HUES6 (cell line): Measurements from ENCODE around the gene XKR8.

Experiments used
- H3K27ac ChIP-seq: 2 replicates; pipeline ENCODE4 v1.7.0; 2013; ENCODE audit warnings: low read depth, mild to moderate bottlenecking, low read length, inconsistent platforms
- H3K27me3 ChIP-seq: 2 replicates; pipeline ENCODE4 v1.6.1; 2013; ENCODE audit warnings: low read length; ENCODE audit not compliant: control insufficient read depth, insufficient read depth
- H3K36me3 ChIP-seq: 2 replicates; pipeline ENCODE4 v1.6.1; 2013; ENCODE audit warnings: low read length; ENCODE audit not compliant: control insufficient read depth, insufficient read depth
- H3K4me1 ChIP-seq: 2 replicates; pipeline ENCODE4 v1.6.1; 2013; ENCODE audit warnings: low read length; ENCODE audit not compliant: control insufficient read depth, insufficient read depth
- H3K4me3 ChIP-seq: 2 replicates; pipeline ENCODE4 v1.5.1; 2013; ENCODE audit warnings: low read depth, low read length
- H3K9ac ChIP-seq: one replicate; pipeline ENCODE4 v1.6.1; 2013; ENCODE audit warnings: mild to moderate bottlenecking, low read length
- H3K9me3 ChIP-seq: 2 replicates; pipeline ENCODE4 v1.6.1; 2013; ENCODE audit warnings: low read depth, low read length; ENCODE audit not compliant: control insufficient read depth, insufficient read depth

XKR8 gene

DNA sequence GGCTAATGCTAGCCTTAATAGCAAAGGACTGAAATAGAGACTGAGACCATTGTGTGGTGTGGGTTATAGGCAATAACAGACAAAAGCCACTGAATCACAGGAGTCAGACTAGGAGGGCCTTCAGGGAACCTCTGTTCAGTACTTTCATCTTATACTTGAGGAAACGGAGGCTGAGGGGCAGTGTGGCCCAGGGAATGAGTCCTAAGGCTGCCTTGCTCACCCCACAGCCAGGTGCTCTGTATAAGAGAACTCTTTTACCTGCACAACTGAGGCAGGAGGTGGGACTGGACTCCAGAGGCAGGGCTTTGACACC is 22.3 kb upstream of the XKR8 start:
- H3K9me3 ChIP-seq = no peaks in the 10 kb centered on the region
- peak overlapping the region; percentile 38 for H3K4me3 ChIP-seq

GRCh38 chr1:27938488-27938887 is 21.3 kb upstream of the XKR8 start:
- no peak overlapping the region for H3K4me3 ChIP-seq
- H3K4me1 ChIP-seq = peaks cover 29% of the 10 kb centered on the region
- H3K36me3 ChIP-seq = peaks cover 7% of the 10 kb centered on the region; the same call in 1 of the 2 replicates
- peaks cover 10% of the 10 kb centered on the region; the same call in 1 of the 2 replicates for H3K27me3 ChIP-seq
- H3K9ac ChIP-seq = peak overlapping the region; percentile 6
- H3K9me3 ChIP-seq = no peaks in the 10 kb centered on the region
- no peak overlapping the region for H3K27ac ChIP-seq

More for the DNA sequence above, 22.3 kb upstream of the XKR8 start:
- Histone ChIP-seq H3K27me3 (peaks cover 10% of the 10 kb centered on the region; the same call in 1 of the 2 replicates), H3K27ac (peak overlapping the region; percentile 57; the same call in 1 of the 2 replicates), H3K9ac (peak overlapping the region; percentile 13), H3K4me1 (peaks cover 32% of the 10 kb centered on the region), H3K36me3 (peaks cover 7% of the 10 kb centered on the region; the same call in 1 of the 2 replicates)

DNA sequence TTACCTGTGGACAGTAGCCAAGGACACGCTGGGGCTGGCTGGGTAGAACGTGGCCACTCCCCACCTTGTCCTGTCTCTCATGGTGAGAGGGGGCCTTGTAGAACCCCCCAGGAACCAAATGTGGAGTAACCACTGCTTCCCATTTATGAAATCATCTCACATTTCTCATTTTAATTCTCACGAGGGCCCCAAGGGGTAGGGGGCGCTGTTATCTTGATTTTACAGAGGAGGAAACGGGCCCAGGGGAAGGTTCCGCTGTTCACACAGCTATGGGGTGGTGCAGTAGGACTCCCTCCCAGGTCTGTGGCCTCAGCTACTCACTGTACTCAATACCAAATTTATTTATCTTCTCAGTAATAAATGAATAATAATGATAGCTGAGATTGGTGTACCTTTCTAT is 19.5 kb upstream of the XKR8 start:
- no peak overlapping the region for H3K27ac ChIP-seq

GRCh38 chr1:27940870-27941560 is 18.8 kb upstream of the XKR8 start:
- Histone ChIP-seq H3K9ac (no peak overlapping the region), H3K36me3 (peaks cover 19% of the 10 kb centered on the region; the same call in 1 of the 2 replicates), H3K27ac (no peak overlapping the region), H3K9me3 (no peaks in the 10 kb centered on the region), H3K27me3 (no peaks in the 10 kb centered on the region), H3K4me1 (peaks cover 18% of the 10 kb centered on the region), H3K4me3 (no peak overlapping the region)

More for the DNA sequence above, 19.5 kb upstream of the XKR8 start:
- Histone ChIP-seq H3K36me3 (peaks cover 14% of the 10 kb centered on the region; the same call in 1 of the 2 replicates), H3K4me1 (peaks cover 23% of the 10 kb centered on the region), H3K9ac (no peak overlapping the region), H3K4me3 (no peak overlapping the region), H3K27me3 (peaks cover 7% of the 10 kb centered on the region; the same call in 1 of the 2 replicates), H3K9me3 (no peaks in the 10 kb centered on the region)

- Histone ChIP-seq H3K36me3 (peaks cover 23% of the 10 kb centered on the region; the same call in 1 of the 2 replicates), H3K27me3 (no peaks in the 10 kb centered on the region), H3K9ac (no peak overlapping the region), H3K9me3 (no peaks in the 10 kb centered on the region), H3K27ac (no peak overlapping the region), H3K4me3 (no peak overlapping the region), H3K4me1 (peaks cover 17% of the 10 kb centered on the region)
Observed at GRCh38 chr1:27941671-27942540, 17.9 kb upstream of the XKR8 start.

GRCh38 chr1:27945020-27945419 is 14.8 kb upstream of the XKR8 start:
- H3K4me3 ChIP-seq = no peak overlapping the region
- H3K36me3 ChIP-seq = peaks cover 44% of the 10 kb centered on the region
- H3K4me1 ChIP-seq = 0 out of 2 replicates have a peak, but pooled peaks cover 2% of the 10 kb centered on the region
- H3K9me3 ChIP-seq = no peaks in the 10 kb centered on the region
- H3K9ac ChIP-seq = no peak overlapping the region
- H3K27ac ChIP-seq = no peak overlapping the region
- no peaks in the 10 kb centered on the region for H3K27me3 ChIP-seq

- H3K27ac ChIP-seq = no peak overlapping the region
- no peaks in the 10 kb centered on the region for H3K9me3 ChIP-seq
- H3K9ac ChIP-seq = no peak overlapping the region
- no peaks in the 10 kb centered on the region for H3K27me3 ChIP-seq
- no peaks in the 10 kb centered on the region for H3K4me1 ChIP-seq
- no peak overlapping the region for H3K4me3 ChIP-seq
- peaks cover 47% of the 10 kb centered on the region for H3K36me3 ChIP-seq
Observed at GRCh38 chr1:27949027-27949426, 10.7 kb upstream of the XKR8 start.

DNA sequence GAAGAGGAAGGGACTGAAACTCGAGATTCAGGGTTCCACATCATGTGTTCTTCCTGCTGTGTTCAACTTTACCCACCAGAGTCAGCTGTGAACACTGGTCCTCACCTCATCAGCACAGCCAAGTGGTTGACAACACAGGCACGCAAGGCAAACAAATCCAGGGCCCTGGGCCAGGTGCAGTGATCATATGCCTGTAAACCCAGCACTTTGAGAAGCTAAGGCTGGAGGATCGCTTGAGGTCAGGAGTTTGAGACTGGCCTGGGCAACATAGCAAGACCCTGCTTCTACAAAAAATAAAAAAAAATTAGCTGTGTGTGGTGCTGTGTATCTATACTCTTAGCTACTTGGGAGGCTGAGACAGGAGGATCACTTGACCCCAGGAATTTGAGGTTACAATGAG is 8.4 kb upstream of the XKR8 start:
- H3K27ac ChIP-seq = no peak overlapping the region
- H3K4me3 ChIP-seq = no peak overlapping the region
- no peaks in the 10 kb centered on the region for H3K27me3 ChIP-seq
- no peak overlapping the region for H3K9ac ChIP-seq
- no peaks in the 10 kb centered on the region for H3K9me3 ChIP-seq
- H3K36me3 ChIP-seq = peaks cover 52% of the 10 kb centered on the region
- H3K4me1 ChIP-seq = no peaks in the 10 kb centered on the region

DNA sequence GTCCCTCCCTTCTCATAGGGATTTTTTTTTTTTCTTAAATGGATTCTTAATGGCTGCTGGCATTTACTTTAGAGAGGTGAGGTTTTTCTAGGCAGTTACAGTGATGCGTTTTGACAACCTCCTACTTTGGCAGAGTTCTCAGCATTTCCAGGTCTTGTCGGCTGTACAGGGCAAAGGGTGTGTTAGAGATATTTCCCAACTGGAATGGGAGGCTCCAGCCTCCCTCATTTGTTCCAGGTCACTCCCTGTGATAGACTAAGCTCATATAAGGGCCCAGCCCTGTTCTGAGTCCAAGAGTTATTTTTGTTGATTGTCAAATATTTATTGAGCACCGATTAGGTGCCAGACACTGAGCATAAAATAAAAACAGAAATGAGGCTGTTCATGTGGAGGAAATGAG is 7.6 kb upstream of the XKR8 start:
- Histone ChIP-seq H3K36me3 (peaks cover 51% of the 10 kb centered on the region), H3K4me3 (no peak overlapping the region)

GRCh38 chr1:27954186-27954585 is 5.6 kb upstream of the XKR8 start:
- no peaks in the 10 kb centered on the region for H3K4me1 ChIP-seq
- H3K27me3 ChIP-seq = no peaks in the 10 kb centered on the region
- H3K9ac ChIP-seq = no peak overlapping the region
- H3K36me3 ChIP-seq = peaks cover 39% of the 10 kb centered on the region
- no peak overlapping the region for H3K27ac ChIP-seq
- H3K9me3 ChIP-seq = no peaks in the 10 kb centered on the region
- H3K4me3 ChIP-seq = no peak overlapping the region

More for the DNA sequence above, 7.6 kb upstream of the XKR8 start:
- H3K27me3 ChIP-seq = no peaks in the 10 kb centered on the region
- H3K27ac ChIP-seq = no peak overlapping the region
- no peak overlapping the region for H3K9ac ChIP-seq
- no peaks in the 10 kb centered on the region for H3K4me1 ChIP-seq
- no peaks in the 10 kb centered on the region for H3K9me3 ChIP-seq

DNA sequence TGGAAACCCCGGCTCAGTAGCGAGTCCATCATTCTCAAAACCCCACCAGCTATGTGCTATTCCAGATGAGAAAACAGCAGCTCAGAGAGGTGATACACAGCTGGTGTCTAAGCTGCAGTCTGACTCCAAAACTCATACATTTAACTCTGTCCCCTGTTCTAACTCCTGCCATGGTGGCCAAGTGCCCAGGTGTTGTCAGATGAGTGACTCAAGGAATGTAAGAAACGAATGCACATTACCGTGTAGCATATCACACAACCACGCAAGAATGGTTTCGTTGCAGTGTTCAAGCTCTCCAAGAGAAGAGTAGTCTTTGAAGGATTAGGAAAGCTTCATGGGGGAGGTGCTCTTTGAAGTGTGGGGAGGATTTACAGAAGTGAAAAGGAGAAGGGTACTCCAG is 4.7 kb upstream of the XKR8 start:
- peaks cover 32% of the 10 kb centered on the region for H3K36me3 ChIP-seq
- H3K27me3 ChIP-seq = no peaks in the 10 kb centered on the region

More for the DNA sequence above, 4.7 kb upstream of the XKR8 start:
- no peaks in the 10 kb centered on the region for H3K9me3 ChIP-seq
- H3K9ac ChIP-seq = no peak overlapping the region
- no peaks in the 10 kb centered on the region for H3K4me1 ChIP-seq
- H3K27ac ChIP-seq = no peak overlapping the region
- no peak overlapping the region for H3K4me3 ChIP-seq
